Stimulated activated CD4-positive, alpha-beta T cell treated with anti-CD3 and anti-CD28 coated beads, Interleukin-15, amount 100 ng/mL, for 1 hour (primary cell): ENCODE measurements around the gene DVL1.

Experiments used
- DNase-seq, 2 donors: peaks; one replicate each; pipeline ENCODE4 v3.0.0-alpha.2; 2020; ENCODE audit warnings: low read depth in 1 of 2, low spot score in 1 of 2

DVL1 gene

DNA sequence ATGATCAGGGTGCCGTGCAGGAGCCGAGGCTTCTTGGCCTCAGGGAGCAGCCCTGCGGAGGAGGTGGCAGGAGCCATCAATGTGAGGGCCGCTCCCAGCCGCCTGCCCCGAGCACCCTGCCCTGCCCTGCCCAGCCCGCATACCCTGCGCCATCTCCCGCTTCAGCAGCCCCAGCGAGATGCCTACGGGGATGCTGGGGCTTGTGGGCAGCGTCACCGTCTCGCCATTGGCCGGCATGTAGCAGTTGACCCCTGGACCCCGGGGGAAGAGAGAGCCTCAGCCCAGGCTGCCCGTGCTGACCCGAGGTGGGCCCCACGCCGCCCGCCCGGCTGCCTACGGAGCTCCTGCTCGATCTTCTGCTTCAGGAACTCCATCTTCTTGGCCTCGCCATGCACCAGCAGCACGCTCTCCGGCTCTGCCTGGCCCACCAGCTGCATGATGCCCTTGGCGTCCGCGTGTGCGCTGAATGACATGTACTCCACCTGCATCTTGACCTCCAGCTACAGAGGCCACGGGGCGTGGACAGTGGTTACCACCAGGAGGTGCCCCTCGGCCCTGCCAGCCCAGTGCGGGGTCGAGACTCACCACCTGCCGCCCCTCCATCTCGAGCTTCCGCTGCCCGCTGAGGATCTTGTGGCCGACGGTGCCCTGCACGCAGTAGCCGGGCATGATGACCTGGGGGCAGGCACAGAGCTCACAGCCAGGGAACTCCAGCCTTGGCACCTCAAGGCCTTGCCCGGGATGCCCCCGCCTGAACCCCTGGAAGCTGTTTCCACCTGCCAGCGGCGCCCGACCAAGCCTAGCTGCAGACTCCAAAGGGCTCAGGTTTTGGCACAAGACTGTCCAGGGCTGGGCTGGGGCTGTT lies 36.5 kb downstream of the DVL1 start:
- DNase-seq, result no peak

GRCh38 chr1:1311107-1312104 lies 37.8 kb downstream of the DVL1 start:
- no peak for DNase-seq

GRCh38 chr1:1310476-1311053 lies 38.7 kb downstream of the DVL1 start:
- no peak for DNase-seq

DNA sequence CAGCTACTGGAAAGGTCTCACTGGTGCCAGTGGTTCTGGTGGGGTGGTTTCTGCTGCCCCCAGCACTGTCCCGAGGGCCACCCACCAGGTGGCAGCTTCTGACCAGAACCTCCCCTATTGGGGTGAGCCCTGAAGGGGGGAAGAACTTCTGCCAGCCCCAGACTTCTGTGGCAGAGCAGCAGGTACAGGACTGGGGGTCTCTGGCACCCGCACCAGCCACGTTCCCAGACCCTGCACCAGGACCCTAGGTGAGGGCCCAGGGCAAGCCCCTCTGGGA lies 39.2 kb downstream of the DVL1 start:
- DNase-seq, result no peak

DNA sequence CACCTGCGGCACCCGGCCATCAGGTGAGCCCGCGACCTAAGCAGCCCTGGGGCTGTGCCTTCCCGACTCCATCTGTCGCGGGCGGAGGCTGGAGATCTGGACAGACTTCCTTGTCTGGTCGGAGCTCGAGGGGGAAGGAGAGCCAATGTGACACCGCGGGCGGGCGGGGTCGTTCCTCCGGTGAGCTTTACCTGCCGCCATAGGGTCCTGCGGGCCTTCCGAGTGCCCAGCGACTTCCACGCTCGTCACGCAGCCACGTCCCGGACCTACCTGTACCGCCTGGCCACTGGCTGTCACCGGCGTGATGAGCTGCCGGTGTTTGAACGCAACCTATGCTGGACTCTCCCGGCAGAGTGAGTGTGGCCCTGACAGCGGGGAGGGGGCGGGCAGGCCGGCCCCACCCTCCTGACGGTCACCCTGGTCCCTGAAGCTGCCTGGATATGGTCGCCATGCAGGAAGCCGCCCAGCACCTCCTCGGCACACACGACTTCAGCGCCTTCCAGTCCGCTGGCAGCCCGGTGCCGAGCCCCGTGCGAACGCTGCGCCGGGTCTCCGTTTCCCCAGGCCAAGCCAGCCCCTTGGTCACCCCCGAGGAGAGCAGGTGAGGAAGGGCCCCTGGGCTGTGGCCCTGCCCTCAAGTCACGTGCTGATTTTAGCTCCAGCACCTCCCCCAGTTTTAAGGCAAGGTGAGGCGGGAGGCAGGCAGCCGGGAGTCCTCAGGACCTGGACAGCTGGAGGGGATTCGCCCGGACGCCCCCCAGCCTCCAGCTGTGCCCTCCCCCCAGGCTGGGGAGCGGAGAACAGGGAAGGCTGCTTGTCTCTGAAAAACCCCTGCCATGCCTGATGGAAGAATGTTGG lies 39.7 kb downstream of the DVL1 start:
- no peak for DNase-seq

GRCh38 chr1:1308756-1309250 lies 40.4 kb downstream of the DVL1 start:
- no peak for DNase-seq

DNA sequence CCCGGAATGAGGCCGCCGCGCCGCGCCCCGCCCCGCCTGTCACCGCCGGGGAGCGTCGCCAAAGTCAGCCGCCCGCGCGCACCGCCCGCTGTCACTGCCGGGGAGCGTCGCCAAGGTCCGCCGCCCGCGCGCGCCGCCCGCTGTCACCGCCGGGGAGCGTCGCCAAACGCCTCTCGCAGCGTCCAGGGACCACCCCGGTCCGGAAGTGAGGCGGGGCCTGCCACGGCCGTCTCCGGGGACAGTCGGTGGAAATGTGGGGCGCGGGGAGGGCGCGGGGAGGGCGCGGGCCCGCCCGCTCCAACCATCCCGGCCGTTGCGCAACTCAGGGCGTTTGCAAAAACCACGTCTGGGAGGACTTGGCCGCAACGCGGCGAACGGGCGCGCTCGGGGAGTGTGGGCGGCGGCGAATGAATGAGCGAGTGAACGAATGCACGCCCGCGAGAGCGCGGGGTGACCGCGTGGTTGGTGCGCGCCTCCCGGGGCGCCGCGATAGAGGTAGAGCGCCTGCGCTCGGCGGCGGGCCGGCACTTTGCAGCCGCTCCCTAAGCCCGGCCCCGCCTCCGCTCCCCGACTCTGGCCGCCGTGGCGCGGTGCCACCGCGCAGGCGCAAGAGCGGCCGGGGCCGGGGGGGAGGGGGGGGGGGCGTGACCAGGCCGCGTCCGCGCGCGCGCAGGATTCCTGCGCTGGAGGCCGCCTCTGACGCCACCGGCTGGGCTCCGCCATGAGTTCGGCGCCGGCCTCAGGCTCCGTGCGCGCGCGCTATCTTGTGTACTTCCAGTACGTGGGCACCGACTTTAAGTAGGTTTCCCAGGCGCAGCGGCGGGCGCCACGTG lies 41.1 kb downstream of the DVL1 start, which contains the start of the genes ACAP3 and PUSL1:
ACAP3 (minus strand) TSS at position 8 of the 833 bp plus-strand sequence. CDS start 115 bp downstream, outside the sequence.
PUSL1 (plus strand) TSS at position 675 of the 833 bp plus-strand sequence; CDS start at position 722, 47 bp downstream.
- DNase-seq, result peak; percentile 82 to 83

GRCh38 chr1:1307261-1307922 lies 41.8 kb downstream of the DVL1 start:
- DNase-seq, result no peak

- DNase-seq, result no peak
Observed at GRCh38 chr1:1306661-1307260, 42.5 kb downstream of the DVL1 start.

- DNase-seq, result no peak
Observed at GRCh38 chr1:1306070-1306660, 43.1 kb downstream of the DVL1 start.

- peak; percentile 51 to 55 for DNase-seq
Observed at GRCh38 chr1:1305300-1306069, 43.7 kb downstream of the DVL1 start.

DNA sequence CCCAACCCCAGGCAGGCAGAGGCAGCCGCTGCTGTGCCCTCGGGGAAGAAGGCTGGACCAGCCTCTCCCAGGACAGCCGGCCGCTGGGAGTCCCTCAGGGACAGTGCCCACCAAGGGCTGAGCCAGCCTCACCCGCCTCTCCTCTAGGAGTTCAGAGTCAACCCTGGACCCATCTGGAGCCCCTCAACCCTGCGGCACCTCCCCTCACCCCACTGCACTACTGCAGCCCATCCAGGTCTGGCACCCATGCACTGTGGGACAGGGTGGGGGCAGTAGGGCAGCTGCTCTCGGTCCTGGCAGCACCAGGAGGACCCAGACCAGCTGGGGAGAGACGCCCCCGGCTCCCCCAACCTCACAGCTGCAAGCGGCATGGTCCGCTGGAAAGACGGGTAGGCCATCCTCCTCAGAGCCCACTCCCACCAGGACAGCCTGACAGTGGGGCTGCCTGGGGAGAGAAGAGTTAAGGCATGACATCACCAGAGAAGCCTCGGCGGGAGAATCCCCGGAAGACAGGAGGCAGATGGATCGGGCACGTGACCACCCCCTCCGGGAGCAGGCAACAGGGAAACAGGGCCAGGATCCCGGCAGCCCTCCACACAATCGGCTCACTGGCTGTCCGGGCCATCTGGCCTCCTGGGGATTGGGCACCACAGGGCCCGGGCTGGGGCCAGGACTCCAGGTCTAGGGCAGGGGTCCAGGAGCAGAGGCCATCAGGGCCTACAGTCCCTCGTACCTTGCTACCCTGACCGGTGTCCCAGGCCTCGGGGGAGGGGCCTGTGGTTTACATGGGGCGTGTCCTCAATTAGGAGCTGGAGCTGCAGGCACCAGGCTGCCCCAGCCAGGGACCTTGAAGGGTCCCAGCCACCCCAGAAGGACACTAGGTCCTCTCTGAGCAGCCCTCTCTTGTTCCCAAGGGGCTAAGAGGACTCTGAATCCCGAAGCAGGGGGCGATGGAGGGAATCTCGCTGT lies 44.6 kb downstream of the DVL1 start:
- DNase-seq, result no peak

DNA sequence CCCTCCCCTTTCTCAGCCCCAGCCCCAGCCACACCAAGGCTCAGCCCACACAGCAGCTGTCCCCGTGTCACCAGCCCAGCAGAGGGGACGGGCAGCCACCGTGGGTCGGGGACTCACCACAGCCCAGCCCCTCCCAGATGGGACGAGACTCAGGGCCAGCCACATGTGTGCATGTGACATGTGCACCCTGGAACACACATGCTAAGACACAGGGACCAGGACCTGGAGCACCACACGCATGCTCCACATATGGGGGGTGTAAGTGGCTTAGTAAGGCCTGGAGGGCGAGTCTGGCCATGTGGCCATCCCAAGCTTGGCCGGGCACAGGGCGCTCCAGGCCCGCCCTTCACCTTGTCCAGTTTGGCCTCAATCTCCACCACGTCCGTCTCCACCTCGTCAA lies 45.5 kb downstream of the DVL1 start:
- DNase-seq, result no peak

DNA sequence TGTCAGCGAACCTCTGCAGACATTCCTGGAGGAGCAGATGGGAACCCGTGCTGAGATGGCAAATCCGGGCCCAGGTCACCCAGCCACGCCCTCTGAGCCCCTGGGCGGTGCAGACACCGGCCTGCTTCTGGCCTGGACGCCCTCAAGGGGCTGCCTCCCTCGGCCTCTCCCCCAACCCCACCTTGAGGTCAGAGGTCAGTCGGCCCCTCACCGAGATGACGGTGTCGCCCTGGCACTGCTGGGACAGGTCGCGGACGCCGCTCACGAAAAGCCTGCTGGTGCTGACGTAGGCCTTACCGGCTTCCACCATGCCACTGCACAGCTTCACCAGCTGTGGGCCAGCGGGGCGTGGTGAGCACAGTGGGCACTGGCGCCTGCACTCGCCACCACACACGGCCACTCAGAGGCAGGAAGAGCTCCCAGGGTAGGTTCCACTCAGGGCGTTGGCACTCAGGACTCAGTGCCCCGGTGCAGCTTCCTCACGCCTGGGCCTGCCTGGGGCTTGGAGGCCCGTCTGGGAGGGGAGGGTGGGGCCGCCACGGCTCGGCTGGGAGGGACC lies 46.2 kb downstream of the DVL1 start:
- DNase-seq, result no peak

DNA sequence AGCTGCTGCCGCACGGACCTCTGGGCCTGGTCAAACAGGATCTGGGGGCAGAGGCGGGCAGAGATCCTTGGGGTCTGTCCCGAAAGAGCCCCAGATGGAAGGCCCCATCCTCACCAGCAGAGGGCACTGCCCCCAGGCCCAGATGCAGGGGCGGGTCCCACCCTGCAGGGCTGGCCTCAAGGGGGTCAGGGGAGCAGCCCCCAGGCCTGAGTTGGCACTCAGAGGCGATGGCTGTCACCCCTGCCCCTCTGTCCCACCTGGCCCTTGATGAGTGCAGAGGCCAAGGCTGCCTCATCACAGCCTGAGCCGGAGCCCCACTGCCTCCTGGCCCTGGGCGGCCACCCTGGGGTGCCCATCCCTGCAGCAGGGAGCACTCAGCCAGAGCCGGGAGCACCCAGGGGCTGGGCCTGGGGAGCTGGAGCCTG lies 47.2 kb downstream of the DVL1 start:
- DNase-seq, result no peak

- DNase-seq, result no peak
Observed at GRCh38 chr1:1300352-1300739, 48.9 kb downstream of the DVL1 start.
